ENCODE data around the gene TMEM151B.

DNA sequence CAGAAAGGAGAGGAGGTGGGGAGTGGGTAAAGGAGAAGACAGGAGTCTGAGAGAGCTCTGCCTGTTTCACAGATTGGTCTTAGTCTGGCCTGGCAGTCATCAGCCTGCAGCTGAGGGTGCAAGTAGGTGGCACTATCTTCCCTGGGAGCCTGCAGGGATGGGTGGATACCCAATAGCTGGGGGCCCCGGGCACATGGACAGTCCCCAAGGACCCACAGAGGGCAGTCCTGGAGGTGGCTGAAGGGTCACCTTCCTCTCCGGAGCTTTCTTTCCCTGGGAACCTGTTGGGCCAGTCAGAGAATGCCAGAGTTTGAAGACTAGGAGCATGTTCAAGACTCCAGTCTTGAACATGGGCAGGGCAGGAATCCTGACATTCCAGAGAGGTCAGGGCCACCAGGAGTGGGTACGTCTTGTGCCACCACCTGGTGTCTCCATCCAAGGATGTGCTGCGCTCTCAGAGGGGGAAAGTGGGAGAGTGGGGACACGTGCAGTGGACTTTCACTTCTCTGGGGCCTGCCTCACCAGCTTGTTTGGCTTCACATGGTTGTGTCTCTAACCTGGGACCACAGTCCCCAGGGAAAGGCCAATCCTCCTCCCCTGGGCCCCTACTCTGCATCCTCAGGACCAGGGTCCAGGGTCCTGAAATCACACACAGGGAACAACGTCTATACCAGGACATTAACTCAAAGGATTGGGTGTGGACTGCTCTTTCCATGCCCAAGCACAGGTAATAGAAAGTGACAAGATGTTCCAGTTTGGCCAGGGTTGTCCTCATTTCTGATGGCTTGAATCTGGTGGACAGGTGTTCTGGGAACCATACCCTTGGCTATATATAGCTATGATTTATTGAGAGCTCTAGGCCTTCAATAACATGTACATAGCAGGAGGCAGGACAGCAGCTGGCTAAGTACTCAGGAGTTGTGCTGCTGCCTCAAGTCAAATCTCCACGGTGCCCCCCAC is 24.9 kb downstream of the TMEM151B start:
- TF ChIP-seq, protein P1, sequence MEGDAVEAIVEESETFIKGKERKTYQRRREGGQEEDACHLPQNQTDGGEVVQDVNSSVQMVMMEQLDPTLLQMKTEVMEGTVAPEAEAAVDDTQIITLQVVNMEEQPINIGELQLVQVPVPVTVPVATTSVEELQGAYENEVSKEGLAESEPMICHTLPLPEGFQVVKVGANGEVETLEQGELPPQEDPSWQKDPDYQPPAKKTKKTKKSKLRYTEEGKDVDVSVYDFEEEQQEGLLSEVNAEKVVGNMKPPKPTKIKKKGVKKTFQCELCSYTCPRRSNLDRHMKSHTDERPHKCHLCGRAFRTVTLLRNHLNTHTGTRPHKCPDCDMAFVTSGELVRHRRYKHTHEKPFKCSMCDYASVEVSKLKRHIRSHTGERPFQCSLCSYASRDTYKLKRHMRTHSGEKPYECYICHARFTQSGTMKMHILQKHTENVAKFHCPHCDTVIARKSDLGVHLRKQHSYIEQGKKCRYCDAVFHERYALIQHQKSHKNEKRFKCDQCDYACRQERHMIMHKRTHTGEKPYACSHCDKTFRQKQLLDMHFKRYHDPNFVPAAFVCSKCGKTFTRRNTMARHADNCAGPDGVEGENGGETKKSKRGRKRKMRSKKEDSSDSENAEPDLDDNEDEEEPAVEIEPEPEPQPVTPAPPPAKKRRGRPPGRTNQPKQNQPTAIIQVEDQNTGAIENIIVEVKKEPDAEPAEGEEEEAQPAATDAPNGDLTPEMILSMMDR (IDR thresholded peaks at IDR 0.05), result no peak
- no peak for TF ChIP-seq EP300 (IDR thresholded peaks at IDR 0.05)
